Thyroid gland (tissue), 4 donors: ENCODE results near the gene ZNF407.

Source experiments
- POLR2A ChIP-seq, 2 donors: fragments of 450-650 bp; IDR thresholded peaks; one replicate each; pipeline ENCODE4 v1.6.1; 2017; ENCODE audit warnings: antibody characterized with exemption in 2 of 2, mild to moderate bottlenecking in 2 of 2, moderate library complexity in 1 of 2
- TF ChIP-seq, protein P1 (sequence below), 6 experiments: fragments of 200-600 bp in 3 of 6; fragments of 450-650 bp in 3 of 6; sonication (generic) in 3 of 6; IDR thresholded peaks; one replicate each; pipeline ENCODE4 v1.5.1; 2016 to 2019; ENCODE audit warnings: antibody characterized with exemption in 6 of 6, mild to moderate bottlenecking in 2 of 6, inconsistent platforms in 1 of 6, moderate library complexity in 1 of 6

DNA sequence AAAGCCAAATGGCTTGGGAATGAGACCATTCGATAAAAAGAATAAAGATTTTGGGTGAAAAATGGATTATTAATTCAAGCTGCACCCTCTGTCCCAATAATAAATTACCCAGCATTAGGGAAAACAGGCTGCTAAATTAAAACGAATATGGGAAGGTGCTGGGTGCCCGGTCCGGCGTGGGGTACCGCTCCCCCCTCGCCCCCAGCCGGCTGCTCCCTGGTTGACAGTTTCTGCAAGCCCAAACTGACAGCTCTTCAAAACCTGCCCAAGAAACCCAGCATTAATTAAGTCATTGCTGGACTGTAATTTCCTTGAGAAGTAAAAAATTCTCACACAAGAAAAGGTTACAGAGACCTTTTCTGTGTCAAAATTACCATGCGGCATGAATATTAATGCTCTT, 512.6 kb downstream of the ZNF407 start:
- TF ChIP-seq, protein P1, sequence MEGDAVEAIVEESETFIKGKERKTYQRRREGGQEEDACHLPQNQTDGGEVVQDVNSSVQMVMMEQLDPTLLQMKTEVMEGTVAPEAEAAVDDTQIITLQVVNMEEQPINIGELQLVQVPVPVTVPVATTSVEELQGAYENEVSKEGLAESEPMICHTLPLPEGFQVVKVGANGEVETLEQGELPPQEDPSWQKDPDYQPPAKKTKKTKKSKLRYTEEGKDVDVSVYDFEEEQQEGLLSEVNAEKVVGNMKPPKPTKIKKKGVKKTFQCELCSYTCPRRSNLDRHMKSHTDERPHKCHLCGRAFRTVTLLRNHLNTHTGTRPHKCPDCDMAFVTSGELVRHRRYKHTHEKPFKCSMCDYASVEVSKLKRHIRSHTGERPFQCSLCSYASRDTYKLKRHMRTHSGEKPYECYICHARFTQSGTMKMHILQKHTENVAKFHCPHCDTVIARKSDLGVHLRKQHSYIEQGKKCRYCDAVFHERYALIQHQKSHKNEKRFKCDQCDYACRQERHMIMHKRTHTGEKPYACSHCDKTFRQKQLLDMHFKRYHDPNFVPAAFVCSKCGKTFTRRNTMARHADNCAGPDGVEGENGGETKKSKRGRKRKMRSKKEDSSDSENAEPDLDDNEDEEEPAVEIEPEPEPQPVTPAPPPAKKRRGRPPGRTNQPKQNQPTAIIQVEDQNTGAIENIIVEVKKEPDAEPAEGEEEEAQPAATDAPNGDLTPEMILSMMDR (IDR thresholded peaks at IDR 0.05): no peak
- TF ChIP-seq POLR2A (IDR thresholded peaks at IDR 0.05): no peak
